ENCODE results near the gene HS1BP3. TPM values are rescaled to one million over a fixed set of nuclear protein-coding genes. Genes with fewer than 3 reads are reported as not detected.

The HS1BP3 gene
- total and polyA plus RNA-seq, 2 of the 13 experiments (the other 11 are each of a cell fraction or from before 2014, with no cell fraction given), result 15.2 to 22.0 TPM

DNA sequence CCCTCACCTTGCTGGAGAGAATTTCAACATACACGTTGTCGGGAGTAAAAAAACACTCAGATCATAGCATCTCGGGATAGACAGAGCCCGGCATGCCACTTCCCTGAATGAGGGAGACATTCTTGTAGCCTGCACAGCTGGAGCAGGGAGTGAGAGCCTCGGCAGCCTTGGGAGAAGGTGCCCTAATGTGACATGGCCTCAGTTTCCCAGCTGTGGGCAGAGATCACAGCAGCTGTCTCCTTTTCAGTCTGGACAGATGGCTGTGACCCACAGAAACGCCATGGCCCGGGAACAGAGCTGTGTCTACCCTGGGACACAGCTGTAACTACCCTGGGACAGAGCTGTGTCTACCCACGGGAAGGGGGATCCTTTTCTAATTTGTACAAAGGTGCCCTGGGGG lies 55.9 kb downstream of the HS1BP3 start:
- peak overlapping the region; percentile 97 for H3K27ac ChIP-seq (ENCODE audit: extremely low read length, insufficient read depth, low read length)
- DNase-seq (ENCODE audit: low spot score) (no peak), ATAC-seq (no peak), FAIRE-seq (no peak)
- peaks cover 98% of the 10 kb centered on the region for H3K4me1 ChIP-seq (ENCODE audit: insufficient read depth, low read length)
- H3K36me3 ChIP-seq (replicated peaks in 1 of 2; ENCODE audit: control insufficient read depth in 1 of 2, insufficient read depth in 2 of 2, low read length in 2 of 2), result no peaks in the 10 kb centered on the region; a peak in 3 of 5 replicates
- ChIA-PET POLR2A (interaction anchor here (1.7 to 36.8 kb wide), 9 partner anchors 9 to 155 kb away, joined by 5 to 1537 read pairs (median 78); partner anchors contain the start of genes HS1BP3 and RHOB), CTCF (ENCODE audit: low intra/inter-chr PET ratio, low total read pairs) (no interaction called here)
- no peaks in the 10 kb centered on the region for H4K20me1 ChIP-seq (ENCODE audit: insufficient read depth, low read length)
- peak overlapping the region; percentile 13; the same call in 1 of the 2 replicates for H3K4me2 ChIP-seq (ENCODE audit: low read depth, low read length)
- H3K79me2 ChIP-seq (ENCODE audit: insufficient read depth, low read length), result peaks cover 59% of the 10 kb centered on the region
- H2AFZ ChIP-seq (ENCODE audit: low read length), result no peak overlapping the region
- H3K4me3 ChIP-seq (replicated peaks in 1 of 3; ENCODE audit: insufficient read depth in 1 of 3, low read depth in 2 of 3, low read length in 3 of 3), result no peak overlapping the region
- WGBS (ENCODE audit: low lambda C conversion rate), result 82% methylated on average over 5 of the region's 8 CpGs
- H3K27me3 ChIP-seq (ENCODE audit: control insufficient read depth in 1 of 2, insufficient read depth in 2 of 2, low read length in 2 of 2), result no peaks in the 10 kb centered on the region; a peak in 1 of 5 replicates
- peak overlapping the region; percentile 81 for H3K9ac ChIP-seq (ENCODE audit: insufficient read depth, low read depth, low read length)
- no TSS peak for BruUV-seq (replicated peaks)
- intact Hi-C loops (cut with micrococcal nuclease; ENCODE audit: unreplicated experiment) (loop anchor here (10.0 kb wide), 1 partner anchor 410 kb away; no protein-coding TSS in a partner anchor), in situ Hi-C loops (cut with HindIII; ENCODE audit: extremely low pct_ligation_motif_present, low pct_unique_long_range_greater_than_20kb) (loop anchor here (5.0 kb wide), 1 partner anchor 148 kb away; the partner anchor contains the start of gene RHOB)
- no peaks in the 10 kb centered on the region for H3K9me3 ChIP-seq (ENCODE audit: low read length)
- TF ChIP-seq IKZF4 (CRISPR knock-in tag; IDR thresholded peaks at IDR 0.05; ENCODE audit: borderline replicate concordance, low read depth, not compliant biosample characterization) (peak; percentile 63), BCL3 (CRISPR knock-in tag; IDR thresholded peaks at IDR 0.05) (peak; percentile 77), ZSCAN25 (CRISPR knock-in tag; IDR thresholded peaks at IDR 0.05) (0 out of 2 replicates have a peak, but pooled peaks have one; percentile 9), CREM (IDR thresholded peaks at IDR 0.05) (no peak), CREM (CRISPR knock-in tag; IDR thresholded peaks at IDR 0.05) (no peak), ZNF772 (CRISPR knock-in tag; IDR thresholded peaks at IDR 0.05) (0 out of 2 replicates have a peak, but pooled peaks have one; percentile 30), EHMT2 (IDR thresholded peaks at IDR 0.05; ENCODE audit: borderline replicate concordance, low read depth, low read length) (no peak), ZSCAN12 (CRISPR knock-in tag; IDR thresholded peaks at IDR 0.05) (no peak), JUN (CRISPR knock-in tag; IDR thresholded peaks at IDR 0.05) (0 out of 2 replicates have a peak, but pooled peaks have one; percentile 28), DBP (CRISPR knock-in tag; IDR thresholded peaks at IDR 0.05; ENCODE audit: not compliant biosample characterization) (no peak), NFAT5 (CRISPR knock-in tag; IDR thresholded peaks at IDR 0.05) (0 out of 2 replicates have a peak, but pooled peaks have one; percentile 39), IRF2 (CRISPR knock-in tag; IDR thresholded peaks at IDR 0.05) (no peak), ZNF839 (CRISPR knock-in tag; IDR thresholded peaks at IDR 0.05; ENCODE audit: borderline replicate concordance) (no peak), FOXC1 (CRISPR knock-in tag; IDR thresholded peaks at IDR 0.05; ENCODE audit: borderline replicate concordance) (no peak)
- TF ChIP-seq, protein P1, sequence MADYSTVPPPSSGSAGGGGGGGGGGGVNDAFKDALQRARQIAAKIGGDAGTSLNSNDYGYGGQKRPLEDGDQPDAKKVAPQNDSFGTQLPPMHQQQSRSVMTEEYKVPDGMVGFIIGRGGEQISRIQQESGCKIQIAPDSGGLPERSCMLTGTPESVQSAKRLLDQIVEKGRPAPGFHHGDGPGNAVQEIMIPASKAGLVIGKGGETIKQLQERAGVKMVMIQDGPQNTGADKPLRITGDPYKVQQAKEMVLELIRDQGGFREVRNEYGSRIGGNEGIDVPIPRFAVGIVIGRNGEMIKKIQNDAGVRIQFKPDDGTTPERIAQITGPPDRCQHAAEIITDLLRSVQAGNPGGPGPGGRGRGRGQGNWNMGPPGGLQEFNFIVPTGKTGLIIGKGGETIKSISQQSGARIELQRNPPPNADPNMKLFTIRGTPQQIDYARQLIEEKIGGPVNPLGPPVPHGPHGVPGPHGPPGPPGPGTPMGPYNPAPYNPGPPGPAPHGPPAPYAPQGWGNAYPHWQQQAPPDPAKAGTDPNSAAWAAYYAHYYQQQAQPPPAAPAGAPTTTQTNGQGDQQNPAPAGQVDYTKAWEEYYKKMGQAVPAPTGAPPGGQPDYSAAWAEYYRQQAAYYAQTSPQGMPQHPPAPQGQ (CRISPR knock-in tag; IDR thresholded peaks at IDR 0.05; ENCODE audit: borderline replicate concordance), result peak; percentile 92; the same call in 1 of the 2 replicates

Data from HepG2 (cell line).